ENCODE measurements around the gene QRICH2.
"Not testable (repeated sequence)": the region's sequence is repeated elsewhere in the genome, so short reads cannot be mapped to it uniquely, and the experiment has no call there.

Gene QRICH2

GRCh38 chr17:76309461-76309860 lies 1.4 kb upstream of the QRICH2 start:
- H3K4me3 ChIP-seq, result no peak overlapping the region
- intact Hi-C loops (cut with DNase I; ENCODE audit: low total_unique reads), result no loop called here
- DNase-seq, result no peak
- no peaks in the 10 kb centered on the region for H3K27me3 ChIP-seq
- H3K9me3 ChIP-seq, result no peaks in the 10 kb centered on the region
- TF ChIP-seq CTCF (IDR thresholded peaks at IDR 0.05), result no peak
- no peak overlapping the region for H3K27ac ChIP-seq
- no peaks in the 10 kb centered on the region for H3K4me1 ChIP-seq
- peaks cover 13 to 77% (median 48%) of the 10 kb centered on the region in 3 donors for H3K36me3 ChIP-seq

GRCh38 chr17:76307299-76307965 lies 644 bp downstream of the QRICH2 start:
- TF ChIP-seq CTCF (IDR thresholded peaks at IDR 0.05), result no peak
- Histone ChIP-seq H3K27ac (no peak overlapping the region), H3K4me1 (no peaks in the 10 kb centered on the region), H3K9me3 (no peaks in the 10 kb centered on the region), H3K27me3 (no peaks in the 10 kb centered on the region), H3K4me3 (no peak overlapping the region), H3K36me3 (peaks cover 0 to 58% (median 34%) of the 10 kb centered on the region in 3 donors)
- intact Hi-C loops (cut with DNase I; ENCODE audit: low total_unique reads), result no loop called here
- DNase-seq, result no peak

- DNase-seq; H3K4me3 ChIP-seq; H3K27me3 ChIP-seq; H3K9me3 ChIP-seq; intact Hi-C loops (cut with DNase I; ENCODE audit: low total_unique reads); H3K4me1 ChIP-seq; H3K27ac ChIP-seq: not testable (repeated sequence)
- peaks cover 0 to 34% (median 17%) of the 10 kb centered on the region in 3 donors for H3K36me3 ChIP-seq
Observed at GRCh38 chr17:76305135-76305454, 3.0 kb downstream of the QRICH2 start.

GRCh38 chr17:76304226-76305134 lies 3.6 kb downstream of the QRICH2 start:
- intact Hi-C loops (cut with DNase I; ENCODE audit: low total_unique reads), result no loop called here
- no peaks in the 10 kb centered on the region for H3K27me3 ChIP-seq
- DNase-seq, result no peak
- no peaks in the 10 kb centered on the region for H3K4me1 ChIP-seq
- H3K27ac ChIP-seq, result no peak overlapping the region
- H3K9me3 ChIP-seq, result no peaks in the 10 kb centered on the region
- peaks cover 0 to 28% (median 17%) of the 10 kb centered on the region in 3 donors for H3K36me3 ChIP-seq
- no peak overlapping the region for H3K4me3 ChIP-seq
- no peak for TF ChIP-seq CTCF (IDR thresholded peaks at IDR 0.05)

- intact Hi-C loops (cut with DNase I; ENCODE audit: low total_unique reads), result no loop called here
- no peaks in the 10 kb centered on the region for H3K9me3 ChIP-seq
- H3K4me1 ChIP-seq, result no peaks in the 10 kb centered on the region
- DNase-seq, result no peak
- no peak overlapping the region for H3K27ac ChIP-seq
- no peak for TF ChIP-seq CTCF (IDR thresholded peaks at IDR 0.05)
- H3K4me3 ChIP-seq, result no peak overlapping the region
- H3K27me3 ChIP-seq, result no peaks in the 10 kb centered on the region
- peaks cover 0 to 14% (median 10%) of the 10 kb centered on the region in 3 donors for H3K36me3 ChIP-seq
Observed at GRCh38 chr17:76297436-76297835, 10.6 kb downstream of the QRICH2 start.

- TF ChIP-seq CTCF (IDR thresholded peaks at IDR 0.05), result no peak
- intact Hi-C loops (cut with DNase I; ENCODE audit: low total_unique reads), result no loop called here
Observed at GRCh38 chr17:76296889-76297288, 11.2 kb downstream of the QRICH2 start.

More at GRCh38 chr17:76296889-76297288, 11.2 kb downstream of the QRICH2 start:
- Histone ChIP-seq H3K27me3 (no peaks in the 10 kb centered on the region), H3K4me3 (no peak overlapping the region), H3K27ac (no peak overlapping the region), H3K36me3 (peaks cover 0 to 18% (median 11%) of the 10 kb centered on the region in 3 donors), H3K4me1 (no peaks in the 10 kb centered on the region), H3K9me3 (no peaks in the 10 kb centered on the region)
- DNase-seq, result no peak

Measured in tibial artery (tissue), 4 donors.